ENCODE data around the gene RXYLT1. TPM values are rescaled to one million over a fixed set of nuclear protein-coding genes. Genes with fewer than 3 reads are reported as not detected.
A peak's percentile ranks its signal among the peaks of the same experiment; 100 is the strongest.

Gene RXYLT1
- total RNA-seq, 1 donor from 2014 or later, result 18.6 TPM

GRCh38 chr12:63766498-63766897 is 13.2 kb upstream of the RXYLT1 start:
- DNase-seq (ENCODE audit: extremely low spot score, unreplicated experiment), result no peak
- TF ChIP-seq CTCF (IDR thresholded peaks at IDR 0.05), result peak; percentile 55
- no peak overlapping the region for H3K27ac Mint-ChIP-seq (ENCODE audit: unreplicated experiment)
- H3K36me3 Mint-ChIP-seq (ENCODE audit: unreplicated experiment), result no peaks in the 10 kb centered on the region
- H3K9me3 Mint-ChIP-seq (ENCODE audit: unreplicated experiment), result peaks cover 8% of the 10 kb centered on the region
- H3K27me3 Mint-ChIP-seq (ENCODE audit: unreplicated experiment), result peaks cover 5% of the 10 kb centered on the region
- H3K4me1 Mint-ChIP-seq (ENCODE audit: unreplicated experiment), result no peaks in the 10 kb centered on the region
- H3K4me3 Mint-ChIP-seq (ENCODE audit: unreplicated experiment), result no peak overlapping the region

- TF ChIP-seq CTCF (IDR thresholded peaks at IDR 0.05), result no peak
- Mint-ChIP-seq H3K27ac (ENCODE audit: unreplicated experiment) (no peak overlapping the region), H3K27me3 (ENCODE audit: unreplicated experiment) (peaks cover 5% of the 10 kb centered on the region), H3K4me1 (ENCODE audit: unreplicated experiment) (no peaks in the 10 kb centered on the region), H3K9me3 (ENCODE audit: unreplicated experiment) (peaks cover 8% of the 10 kb centered on the region), H3K36me3 (ENCODE audit: unreplicated experiment) (no peaks in the 10 kb centered on the region), H3K4me3 (ENCODE audit: unreplicated experiment) (no peak overlapping the region)
- DNase-seq (ENCODE audit: extremely low spot score, unreplicated experiment), result no peak
These were observed 9.3 kb upstream of the RXYLT1 start for GRCh38 chr12:63770375-63770774.

- H3K4me1 Mint-ChIP-seq (ENCODE audit: unreplicated experiment), result peaks cover 14% of the 10 kb centered on the region
- H3K36me3 Mint-ChIP-seq (ENCODE audit: unreplicated experiment), result peaks cover under 1% of the 10 kb centered on the region
These were observed 2.4 kb upstream of the RXYLT1 start for GRCh38 chr12:63777340-63777739.

GRCh38 chr12:63782466-63782865 is 2.8 kb downstream of the RXYLT1 start:
- peaks cover 17% of the 10 kb centered on the region for H3K4me1 Mint-ChIP-seq (ENCODE audit: unreplicated experiment)

More at GRCh38 chr12:63777340-63777739, 2.4 kb upstream of the RXYLT1 start:
- Mint-ChIP-seq H3K27ac (ENCODE audit: unreplicated experiment) (no peak overlapping the region), H3K4me3 (ENCODE audit: unreplicated experiment) (no peak overlapping the region), H3K27me3 (ENCODE audit: unreplicated experiment) (peaks cover 13% of the 10 kb centered on the region), H3K9me3 (ENCODE audit: unreplicated experiment) (no peaks in the 10 kb centered on the region)
- DNase-seq (ENCODE audit: extremely low spot score, unreplicated experiment), result no peak
- TF ChIP-seq CTCF (IDR thresholded peaks at IDR 0.05), result no peak

GRCh38 chr12:63787306-63787705 is 7.6 kb downstream of the RXYLT1 start:
- peaks cover 41% of the 10 kb centered on the region for H3K36me3 Mint-ChIP-seq (ENCODE audit: unreplicated experiment)

More at GRCh38 chr12:63782466-63782865, 2.8 kb downstream of the RXYLT1 start:
- H3K27me3 Mint-ChIP-seq (ENCODE audit: unreplicated experiment), result no peaks in the 10 kb centered on the region
- H3K27ac Mint-ChIP-seq (ENCODE audit: unreplicated experiment), result no peak overlapping the region
- H3K36me3 Mint-ChIP-seq (ENCODE audit: unreplicated experiment), result peaks cover 25% of the 10 kb centered on the region
- no peaks in the 10 kb centered on the region for H3K9me3 Mint-ChIP-seq (ENCODE audit: unreplicated experiment)
- no peak for TF ChIP-seq CTCF (IDR thresholded peaks at IDR 0.05)
- no peak overlapping the region for H3K4me3 Mint-ChIP-seq (ENCODE audit: unreplicated experiment)
- no peak for DNase-seq (ENCODE audit: extremely low spot score, unreplicated experiment)

More at GRCh38 chr12:63787306-63787705, 7.6 kb downstream of the RXYLT1 start:
- Mint-ChIP-seq H3K9me3 (ENCODE audit: unreplicated experiment) (no peaks in the 10 kb centered on the region), H3K4me3 (ENCODE audit: unreplicated experiment) (no peak overlapping the region), H3K4me1 (ENCODE audit: unreplicated experiment) (peaks cover 4% of the 10 kb centered on the region), H3K27ac (ENCODE audit: unreplicated experiment) (no peak overlapping the region), H3K27me3 (ENCODE audit: unreplicated experiment) (no peaks in the 10 kb centered on the region)
- DNase-seq (ENCODE audit: extremely low spot score, unreplicated experiment), result no peak
- no peak for TF ChIP-seq CTCF (IDR thresholded peaks at IDR 0.05)
